NCI-H2227 (cell line): ENCODE results near the gene USP17L18.
"Not testable (repeated sequence)": the region's sequence is repeated elsewhere in the genome, so short reads cannot be mapped to it uniquely, and the experiment has no call there.

Source experiments
- DNase-seq: peaks from one replicate; lab custom pipeline; 2025; ENCODE audit not compliant: unreplicated experiment; lab: John Stamatoyannopoulos, UW

USP17L18 gene

DNA sequence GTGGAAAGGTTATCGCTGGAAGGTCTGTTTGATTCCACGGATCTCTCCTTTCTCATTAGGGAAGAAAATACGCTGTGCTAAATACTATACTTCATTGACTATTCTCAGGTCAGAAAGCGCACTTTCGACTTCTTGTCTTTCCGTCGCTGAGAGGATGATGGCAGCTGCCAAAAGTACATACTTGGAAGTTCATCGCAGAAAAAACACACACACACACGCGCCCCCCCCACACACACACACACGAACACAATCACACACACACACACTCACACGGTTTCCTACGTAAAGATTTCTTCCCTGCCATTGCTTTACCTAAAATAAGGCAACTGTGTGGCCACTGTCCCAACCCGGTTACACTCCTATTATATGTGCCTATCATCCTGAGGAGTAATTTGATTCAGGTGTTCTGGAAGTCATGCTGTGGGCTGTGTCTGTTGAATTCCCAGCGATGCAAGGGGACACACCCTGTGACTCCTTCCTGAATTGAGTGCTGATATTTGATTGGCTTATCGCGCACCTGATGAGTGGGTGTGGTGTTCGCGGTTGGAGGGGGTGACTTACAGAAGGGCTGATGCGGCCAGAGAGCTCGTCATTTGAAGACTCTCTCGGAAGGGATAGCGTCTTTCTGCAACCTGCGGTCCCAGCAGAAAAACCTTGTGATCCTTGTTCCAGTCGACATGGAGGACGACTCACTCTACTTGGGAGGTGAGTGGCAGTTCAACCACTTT lies at the start of gene USP17L18:
Gene USP17L18 (plus strand): TSS at position 678 of the 728 bp plus-strand sequence. CDS start 0 bp downstream, at position 678.
- not testable (repeated sequence) for DNase-seq

GRCh38 chr4:9210357-9210756 lies 38.1 kb upstream of the USP17L18 start, which contains the start of gene USP17L10:
Gene USP17L10, plus strand, starts transcription at chr4:9210657. Its CDS starts 0 bp downstream, at chr4:9210657.
- DNase-seq, result not testable (repeated sequence)

DNA sequence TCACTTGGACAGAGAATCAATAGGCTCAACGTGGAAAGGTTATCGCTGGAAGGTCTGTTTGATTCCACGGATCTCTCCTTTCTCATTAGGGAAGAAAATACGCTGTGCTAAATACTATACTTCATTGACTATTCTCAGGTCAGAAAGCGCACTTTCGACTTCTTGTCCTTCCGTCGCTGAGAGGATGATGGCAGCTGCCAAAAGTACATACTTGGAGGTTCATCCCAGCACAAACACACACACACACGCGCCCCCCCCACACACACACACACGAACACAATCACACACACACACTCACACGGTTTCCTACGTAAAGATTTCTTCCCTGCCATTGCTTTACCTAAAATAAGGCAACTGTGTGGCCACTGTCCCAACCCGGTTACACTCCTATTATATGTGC lies 33.7 kb upstream of the USP17L18 start:
- DNase-seq, result not testable (repeated sequence)

DNA sequence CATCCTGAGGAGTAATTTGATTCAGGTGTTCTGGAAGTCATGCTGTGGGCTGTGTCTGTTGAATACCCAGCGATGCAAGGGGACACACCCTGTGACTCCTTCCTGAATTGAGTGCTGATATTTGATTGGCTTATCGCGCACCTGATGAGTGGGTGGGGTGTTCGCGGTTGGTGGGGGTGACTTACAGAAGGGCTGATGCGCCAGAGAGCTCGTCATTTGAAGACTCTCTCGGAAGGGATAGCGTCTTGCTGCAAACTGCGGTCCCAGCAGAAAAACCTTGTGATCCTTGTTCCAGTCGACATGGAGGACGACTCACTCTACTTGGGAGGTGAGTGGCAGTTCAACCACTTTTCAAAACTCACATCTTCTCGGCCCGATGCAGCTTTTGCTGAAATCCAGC lies 33.3 kb upstream of the USP17L18 start, which contains the start of gene USP17L11:
Gene USP17L11 (plus strand): TSS at position 301 of the 400 bp plus-strand sequence. CDS start 0 bp downstream, at position 301.
- not testable (repeated sequence) for DNase-seq

- DNase-seq, result not testable (repeated sequence)
Measured at GRCh38 chr4:9219852-9220251, 28.6 kb upstream of the USP17L18 start, which contains the start of gene USP17L12. Gene USP17L12, plus strand, starts transcription at chr4:9220152. Its CDS starts 0 bp downstream, at chr4:9220152.

GRCh38 chr4:9224596-9224995 lies 23.8 kb upstream of the USP17L18 start, which contains the start of gene USP17L13:
Gene USP17L13, plus strand, starts transcription at chr4:9224896. Its CDS starts 0 bp downstream, at chr4:9224896.
- not testable (repeated sequence) for DNase-seq

DNA sequence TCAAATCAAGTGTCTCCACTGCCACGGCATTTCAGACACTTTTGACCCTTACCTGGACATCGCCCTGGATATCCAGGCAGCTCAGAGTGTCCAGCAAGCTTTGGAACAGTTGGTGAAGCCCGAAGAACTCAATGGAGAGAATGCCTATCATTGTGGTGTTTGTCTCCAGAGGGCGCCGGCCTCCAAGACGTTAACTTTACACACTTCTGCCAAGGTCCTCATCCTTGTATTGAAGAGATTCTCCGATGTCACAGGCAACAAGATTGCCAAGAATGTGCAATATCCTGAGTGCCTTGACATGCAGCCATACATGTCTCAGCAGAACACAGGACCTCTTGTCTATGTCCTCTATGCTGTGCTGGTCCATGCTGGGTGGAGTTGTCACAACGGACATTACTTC lies 18.2 kb upstream of the USP17L18 start:
- not testable (repeated sequence) for DNase-seq

GRCh38 chr4:9234085-9234484 lies 14.3 kb upstream of the USP17L18 start, which contains the start of gene USP17L15:
Gene USP17L15, plus strand, starts transcription at chr4:9234385. Its CDS starts 0 bp downstream, at chr4:9234385.
- not testable (repeated sequence) for DNase-seq

DNA sequence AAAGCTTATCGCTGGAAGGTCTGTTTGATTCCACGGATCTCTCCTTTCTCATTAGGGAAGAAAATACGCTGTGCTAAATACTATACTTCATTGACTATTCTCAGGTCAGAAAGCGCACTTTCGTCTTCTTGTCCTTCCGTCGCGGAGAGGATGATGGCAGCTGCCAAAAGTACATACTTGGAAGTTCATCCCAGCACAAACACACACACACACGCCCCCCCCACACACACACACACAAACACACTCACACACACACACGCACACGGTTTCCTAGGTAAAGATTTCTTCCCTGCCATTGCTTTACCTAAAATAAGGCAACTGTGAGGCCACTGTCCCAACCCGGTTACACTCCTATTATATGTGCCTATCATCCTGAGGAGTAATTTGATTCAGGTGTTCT lies 10.0 kb upstream of the USP17L18 start:
- DNase-seq, result not testable (repeated sequence)

DNA sequence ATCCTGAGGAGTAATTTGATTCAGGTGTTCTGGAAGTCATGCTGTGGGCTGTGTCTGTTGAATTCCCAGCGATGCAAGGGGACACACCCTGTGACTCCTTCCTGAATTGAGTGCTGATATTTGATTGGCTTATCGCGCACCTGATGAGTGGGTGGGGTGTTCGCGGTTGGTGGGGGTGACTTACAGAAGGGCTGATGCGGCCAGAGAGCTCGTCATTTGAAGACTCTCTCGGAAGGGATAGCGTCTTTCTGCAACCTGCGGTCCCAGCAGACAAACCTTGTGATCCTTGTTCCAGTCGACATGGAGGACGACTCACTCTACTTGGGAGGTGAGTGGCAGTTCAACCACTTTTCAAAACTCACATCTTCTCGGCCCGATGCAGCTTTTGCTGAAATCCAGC lies 4.9 kb upstream of the USP17L18 start, which contains the start of gene USP17L17:
Gene USP17L17 (plus strand): TSS at position 301 of the 400 bp plus-strand sequence. CDS start 0 bp downstream, at position 301.
- DNase-seq, result not testable (repeated sequence)

GRCh38 chr4:9253078-9253477 lies 4.6 kb downstream of the USP17L18 start, which contains the start of gene USP17L19:
Gene USP17L19, plus strand, starts transcription at chr4:9253378. Its CDS starts 0 bp downstream, at chr4:9253378.
- not testable (repeated sequence) for DNase-seq

GRCh38 chr4:9257824-9258223 lies 9.4 kb downstream of the USP17L18 start, which contains the start of gene USP17L20:
Gene USP17L20, plus strand, starts transcription at chr4:9258124. Its CDS starts 0 bp downstream, at chr4:9258124.
- not testable (repeated sequence) for DNase-seq

GRCh38 chr4:9262572-9262971 lies 14.1 kb downstream of the USP17L18 start, which contains the start of gene USP17L21:
Gene USP17L21, plus strand, starts transcription at chr4:9262872. Its CDS starts 0 bp downstream, at chr4:9262872.
- not testable (repeated sequence) for DNase-seq

DNA sequence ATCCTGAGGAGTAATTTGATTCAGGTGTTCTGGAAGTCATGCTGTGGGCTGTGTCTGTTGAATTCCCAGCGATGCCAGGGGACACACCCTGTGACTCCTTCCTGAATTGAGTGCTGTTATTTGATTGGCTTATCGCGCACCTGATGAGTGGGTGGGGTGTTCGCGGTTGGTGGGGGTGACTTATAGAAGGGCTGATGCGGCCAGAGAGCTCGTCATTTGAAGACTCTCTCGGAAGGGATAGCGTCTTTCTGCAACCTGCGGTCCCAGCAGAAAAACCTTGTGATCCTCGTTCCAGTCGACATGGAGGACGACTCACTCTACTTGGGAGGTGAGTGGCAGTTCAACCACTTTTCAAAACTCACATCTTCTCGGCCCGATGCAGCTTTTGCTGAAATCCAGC lies 18.9 kb downstream of the USP17L18 start, which contains the start of gene USP17L22:
Gene USP17L22 (plus strand): TSS at position 301 of the 400 bp plus-strand sequence. CDS start 0 bp downstream, at position 301.
- DNase-seq, result not testable (repeated sequence)

- not testable (repeated sequence) for DNase-seq
Measured at GRCh38 chr4:9271719-9272118, 23.3 kb downstream of the USP17L18 start.
